Activated T-cell treated with anti-CD3 and anti-CD28 coated beads, Interleukin-2, amount 50 U/mL, for 72 hours (primary cell): Measurements from ENCODE around the gene PSG4. TPM values are rescaled to one million over a fixed set of nuclear protein-coding genes. Genes with fewer than 3 reads are reported as not detected.
"Not testable (repeated sequence)": the region's sequence is repeated elsewhere in the genome, so short reads cannot be mapped to it uniquely, and the experiment has no call there.

Experiments used
- ATAC-seq, 2 donors: fragments of 150-1000 bp; cut with Tn5 transposase; replicated peaks in 1 of 2; 2 replicates each; pipeline ENCODE4 v1.10.0; 2021; ENCODE audit warnings: moderate library complexity in 2 of 2, mild to moderate bottlenecking in 1 of 2
- DNase-seq, 2 donors: peaks; one replicate each; pipeline ENCODE4 v3.0.0; 2021 to 2022; ENCODE audit warnings: mixed read lengths in 1 of 2
- H3K27ac Mint-ChIP-seq: one replicate; pipeline ENCODE4 v1.8.0; 2022; ENCODE audit warnings: mild to moderate bottlenecking, moderate library complexity, mixed read lengths
- H3K27me3 Mint-ChIP-seq: one replicate; pipeline ENCODE4 v1.8.0; 2022; ENCODE audit warnings: low read depth, mixed read lengths
- H3K36me3 Mint-ChIP-seq, 2 donors: one replicate each; pipeline ENCODE4 v1.8.0; 2022; ENCODE audit warnings: mixed read lengths in 2 of 2, mild to moderate bottlenecking in 1 of 2; ENCODE audit not compliant: insufficient read depth in 2 of 2
- H3K4me1 Mint-ChIP-seq: one replicate; pipeline ENCODE4 v1.8.0; 2022; ENCODE audit warnings: low read depth, mixed read lengths
- H3K4me3 Mint-ChIP-seq, 2 donors: one replicate each; pipeline ENCODE4 v1.8.0; 2022; ENCODE audit warnings: mild to moderate bottlenecking in 2 of 2, mixed read lengths in 2 of 2, moderate library complexity in 2 of 2
- H3K9me3 Mint-ChIP-seq, 2 donors: one replicate each; pipeline ENCODE4 v1.8.0; 2022; ENCODE audit warnings: mixed read lengths in 2 of 2
- total RNA-seq, 2 donors: library from RNA; stranded (reverse); gene quantifications; one replicate each; pipeline ENCODE4 v1.2.3, GENCODE V29; 2022

PSG4 gene
- total RNA-seq, 2 donors from 2014 or later = not detected

GRCh38 chr19:43192381-43193155, 12.9 kb downstream of the PSG4 start:
- not testable (repeated sequence) for H3K4me3 Mint-ChIP-seq, H3K27ac Mint-ChIP-seq, H3K9me3 Mint-ChIP-seq, H3K36me3 Mint-ChIP-seq, H3K4me1 Mint-ChIP-seq, ATAC-seq, H3K27me3 Mint-ChIP-seq, DNase-seq

DNA sequence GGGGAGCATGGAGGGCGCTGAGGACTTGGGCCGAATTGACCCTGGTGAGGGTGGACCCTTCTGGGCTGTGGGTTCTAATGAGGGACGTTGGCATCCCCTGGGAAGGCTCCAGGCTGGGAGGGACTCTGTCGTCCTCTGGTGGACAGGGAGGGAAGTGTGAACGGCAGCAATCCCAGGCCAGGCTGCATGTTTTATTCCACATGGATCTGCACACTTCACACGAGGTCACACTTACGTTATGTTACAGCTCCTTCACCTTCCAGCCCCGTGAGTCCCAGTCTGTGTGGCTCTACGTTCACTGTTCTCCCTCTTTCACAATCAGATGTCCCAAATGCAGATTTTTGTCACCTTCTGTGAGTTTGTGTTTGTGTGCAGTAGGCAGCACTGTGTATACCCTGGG, 17.3 kb downstream of the PSG4 start:
- DNase-seq, H3K4me1 Mint-ChIP-seq, H3K27me3 Mint-ChIP-seq, ATAC-seq, H3K4me3 Mint-ChIP-seq, H3K9me3 Mint-ChIP-seq, H3K36me3 Mint-ChIP-seq, H3K27ac Mint-ChIP-seq: not testable (repeated sequence)

DNA sequence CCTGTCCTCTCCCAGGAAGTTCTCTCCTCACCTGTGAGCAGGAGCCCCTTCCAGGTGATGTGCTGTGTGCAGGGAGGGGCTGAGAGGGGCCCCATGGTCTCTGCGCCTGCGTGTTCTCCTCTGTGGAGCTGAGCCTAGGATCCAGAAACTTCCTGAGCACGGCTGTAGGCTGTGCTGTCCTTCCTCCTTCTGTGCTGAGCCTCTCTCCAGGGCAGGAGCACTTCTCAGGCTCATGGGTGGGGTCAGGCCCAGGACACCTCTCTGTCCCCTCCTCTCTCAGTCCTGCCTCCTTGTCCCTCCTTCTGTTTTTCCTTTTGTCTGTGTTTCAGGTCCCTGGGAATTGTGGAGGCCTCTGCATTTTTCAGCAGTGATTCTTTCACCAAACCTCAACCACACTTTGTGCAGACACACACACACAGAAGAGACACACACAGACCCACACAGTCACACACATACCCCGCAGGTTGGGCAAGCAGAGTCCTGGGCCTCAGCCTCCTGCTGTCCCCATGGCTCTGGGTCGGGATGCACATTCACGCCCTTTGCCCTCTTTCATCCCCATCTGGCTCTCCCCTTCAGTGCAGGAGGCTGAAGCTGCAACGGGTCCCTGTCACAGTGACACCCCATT, 19.0 kb downstream of the PSG4 start, which contains the start of gene PSG5:
Gene PSG5, minus strand, starts transcription at position 226 of the 625 bp plus-strand sequence. Its CDS starts 131 bp downstream, at position 95.
- not testable (repeated sequence) for H3K4me1 Mint-ChIP-seq, H3K9me3 Mint-ChIP-seq, H3K27ac Mint-ChIP-seq, H3K36me3 Mint-ChIP-seq, DNase-seq, ATAC-seq, H3K27me3 Mint-ChIP-seq, H3K4me3 Mint-ChIP-seq

DNA sequence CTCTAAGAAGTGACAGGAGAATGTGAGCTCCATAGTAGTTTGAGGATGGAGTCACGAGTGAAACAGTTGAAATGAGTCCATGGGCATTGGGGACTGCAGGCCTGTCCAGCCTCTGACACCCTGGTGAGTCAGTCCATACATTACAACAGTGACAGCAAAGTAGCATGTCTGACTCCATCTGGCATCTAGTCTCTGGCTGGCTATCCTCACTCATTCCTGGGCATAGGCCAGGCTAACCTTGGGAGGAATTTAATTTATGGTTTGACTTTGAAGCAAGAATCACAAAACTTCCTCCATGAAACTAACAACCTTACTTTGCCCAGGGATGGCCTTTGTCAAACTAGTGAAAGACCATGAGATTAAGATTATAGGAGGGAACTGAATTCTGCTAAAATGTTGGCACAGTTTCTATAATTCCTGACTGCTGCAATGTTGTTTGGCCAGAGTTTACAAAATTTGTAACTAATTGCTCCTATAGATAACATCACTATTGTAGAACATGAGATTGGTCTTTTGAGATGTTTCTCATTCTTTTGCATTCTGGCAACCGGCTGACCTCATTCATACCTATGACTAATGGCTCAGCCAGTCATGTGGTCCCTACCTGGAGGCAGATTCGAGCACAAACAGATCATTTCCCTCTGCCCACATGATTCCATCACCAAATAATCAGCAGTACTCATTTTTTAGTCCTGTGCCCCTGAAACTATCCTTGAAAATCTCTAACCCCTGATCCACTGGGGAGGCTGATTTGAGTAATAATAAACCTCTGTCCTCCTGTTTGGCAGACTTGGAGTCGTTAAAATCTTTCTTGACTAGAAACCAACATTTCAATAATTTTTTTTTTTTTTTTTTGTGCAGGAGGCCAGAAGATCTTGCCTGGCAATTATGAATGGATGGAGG, 23.3 kb downstream of the PSG4 start:
- not testable (repeated sequence) for H3K4me1 Mint-ChIP-seq, ATAC-seq

DNA sequence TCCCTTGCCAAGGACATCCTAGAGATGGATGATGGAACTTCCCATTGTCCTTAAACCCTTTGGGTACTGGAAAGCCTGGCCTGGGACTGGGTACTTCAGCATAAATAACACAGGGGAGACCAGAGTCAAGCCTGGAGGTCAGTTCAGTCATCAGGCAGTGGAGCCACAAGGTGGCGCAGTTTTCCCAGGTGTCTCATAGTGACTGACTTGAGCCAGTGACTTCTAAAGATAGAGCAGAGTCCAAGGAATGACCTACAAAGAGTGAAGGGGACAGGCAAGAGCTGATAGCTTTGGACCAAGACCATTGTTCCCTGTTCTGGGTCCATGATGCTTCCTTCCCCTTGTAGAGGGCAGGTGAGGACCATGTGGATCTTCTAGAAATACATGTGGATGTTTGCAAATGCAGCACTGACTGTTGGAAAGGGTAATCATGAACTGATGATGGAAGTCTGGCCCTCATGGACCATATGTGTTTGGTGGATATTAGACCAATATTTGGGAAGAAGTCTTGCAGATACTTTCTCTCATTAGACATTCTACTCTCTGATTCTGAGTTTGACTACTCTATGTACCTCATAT, 25.8 kb downstream of the PSG4 start:
- not testable (repeated sequence) for H3K4me3 Mint-ChIP-seq, H3K9me3 Mint-ChIP-seq, ATAC-seq, H3K4me1 Mint-ChIP-seq, H3K36me3 Mint-ChIP-seq, H3K27ac Mint-ChIP-seq
- peak in 1 of 2 donors; percentile 6 for DNase-seq
- H3K27me3 Mint-ChIP-seq = peaks cover 11% of the 10 kb centered on the region

More for the DNA sequence above, 23.3 kb downstream of the PSG4 start:
- not testable (repeated sequence) for DNase-seq, H3K27me3 Mint-ChIP-seq, H3K36me3 Mint-ChIP-seq, H3K9me3 Mint-ChIP-seq, H3K27ac Mint-ChIP-seq, H3K4me3 Mint-ChIP-seq

- not testable (repeated sequence) for H3K9me3 Mint-ChIP-seq, H3K27ac Mint-ChIP-seq, DNase-seq, H3K36me3 Mint-ChIP-seq, ATAC-seq, H3K4me1 Mint-ChIP-seq, H3K4me3 Mint-ChIP-seq
- H3K27me3 Mint-ChIP-seq = peaks cover 11% of the 10 kb centered on the region
Observed at GRCh38 chr19:43178577-43178976, 26.9 kb downstream of the PSG4 start.

GRCh38 chr19:43165906-43166305, 39.5 kb downstream of the PSG4 start:
- H3K9me3 Mint-ChIP-seq, H3K4me1 Mint-ChIP-seq, ATAC-seq, H3K27ac Mint-ChIP-seq, H3K4me3 Mint-ChIP-seq, DNase-seq, H3K36me3 Mint-ChIP-seq: not testable (repeated sequence)
- H3K27me3 Mint-ChIP-seq = peaks cover 44% of the 10 kb centered on the region

DNA sequence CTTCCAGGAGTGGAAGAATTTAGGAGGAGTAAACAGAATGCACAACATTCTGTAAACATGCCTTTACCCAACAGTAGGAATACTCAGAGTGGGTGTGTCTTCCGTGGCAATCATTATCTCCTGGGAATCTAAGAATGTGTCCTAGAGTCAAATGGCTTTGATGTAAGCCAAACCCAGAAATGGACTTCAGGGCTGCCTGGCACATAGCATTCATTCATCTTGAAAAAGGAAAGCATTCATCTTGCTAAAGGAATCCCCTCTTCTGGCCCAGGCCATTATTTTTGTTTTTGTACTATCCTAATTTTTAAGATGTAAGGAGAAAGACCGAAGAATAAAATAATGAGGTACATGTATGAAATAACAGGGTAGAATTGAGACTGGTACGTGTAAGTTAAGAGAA, 42.3 kb downstream of the PSG4 start:
- H3K27ac Mint-ChIP-seq, ATAC-seq, H3K36me3 Mint-ChIP-seq, DNase-seq, H3K9me3 Mint-ChIP-seq, H3K4me3 Mint-ChIP-seq, H3K4me1 Mint-ChIP-seq: not testable (repeated sequence)
- peaks cover 33% of the 10 kb centered on the region for H3K27me3 Mint-ChIP-seq

DNA sequence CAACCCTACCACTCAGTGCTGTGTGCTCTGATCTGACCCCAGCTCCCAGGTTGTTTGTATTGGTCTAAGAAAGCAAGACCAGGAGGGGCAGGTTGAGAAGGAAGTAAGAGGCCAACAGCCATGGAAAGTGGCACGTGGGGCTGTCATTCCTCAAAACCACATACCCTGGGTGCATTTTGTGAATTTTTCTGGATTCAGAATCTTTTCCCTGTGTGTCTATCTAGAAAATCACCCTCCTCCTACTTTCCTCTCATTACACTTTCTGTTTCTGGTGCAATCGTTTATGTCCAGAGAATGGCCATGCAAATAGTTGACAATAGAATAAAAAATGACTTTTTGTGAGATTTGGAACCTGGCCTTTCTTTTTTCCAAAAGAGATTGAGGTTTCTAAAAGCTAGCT, 43.2 kb downstream of the PSG4 start:
- not testable (repeated sequence) for DNase-seq, H3K4me3 Mint-ChIP-seq, H3K9me3 Mint-ChIP-seq, H3K36me3 Mint-ChIP-seq, H3K27ac Mint-ChIP-seq, H3K4me1 Mint-ChIP-seq, ATAC-seq
- peaks cover 33% of the 10 kb centered on the region for H3K27me3 Mint-ChIP-seq

GRCh38 chr19:43152214-43152613, 53.2 kb downstream of the PSG4 start:
- Mint-ChIP-seq H3K9me3 (peaks cover 0 to 2% of the 10 kb centered on the region in 2 donors), H3K4me3 (no peak overlapping the region), H3K36me3 (no peaks in the 10 kb centered on the region), H3K27ac (no peak overlapping the region), H3K27me3 (no peaks in the 10 kb centered on the region), H3K4me1 (no peaks in the 10 kb centered on the region)
- ATAC-seq (no peak), DNase-seq (no peak)

DNA sequence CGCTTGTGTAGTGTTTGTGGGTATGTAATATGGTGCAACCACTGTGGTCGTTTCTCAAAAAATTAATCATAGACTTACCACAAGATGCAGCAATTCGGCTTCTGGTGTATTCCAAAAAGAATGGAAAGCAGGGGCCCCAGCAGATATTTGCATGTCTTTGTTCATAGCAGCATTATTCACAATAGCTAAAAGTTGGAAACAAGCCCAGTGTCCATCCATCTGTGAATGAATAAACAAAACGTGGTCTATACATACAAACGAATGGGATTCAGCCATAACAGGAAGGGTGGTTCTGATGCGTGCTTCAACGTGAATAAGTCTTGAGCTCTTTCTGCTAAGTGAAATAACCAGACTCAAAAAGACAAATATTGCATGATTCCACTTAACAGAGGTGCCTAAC, 55.6 kb downstream of the PSG4 start:
- not testable (repeated sequence) for DNase-seq, H3K36me3 Mint-ChIP-seq, H3K27me3 Mint-ChIP-seq, H3K27ac Mint-ChIP-seq, H3K4me1 Mint-ChIP-seq, H3K4me3 Mint-ChIP-seq, ATAC-seq, H3K9me3 Mint-ChIP-seq

- no peaks in the 10 kb centered on the region for H3K36me3 Mint-ChIP-seq
- H3K27me3 Mint-ChIP-seq = no peaks in the 10 kb centered on the region
- no peak overlapping the region for H3K4me3 Mint-ChIP-seq
- ATAC-seq (no peak), DNase-seq (no peak)
- no peaks in the 10 kb centered on the region for H3K9me3 Mint-ChIP-seq
- H3K4me1 Mint-ChIP-seq = no peaks in the 10 kb centered on the region
- no peak overlapping the region for H3K27ac Mint-ChIP-seq
Observed at GRCh38 chr19:43148233-43148632, 57.2 kb downstream of the PSG4 start.
